ENCODE data around the gene MIOS. TPM values are rescaled to one million over a fixed set of nuclear protein-coding genes. Genes with fewer than 3 reads are reported as not detected.

The MIOS gene
- total and polyA plus RNA-seq, 10 donors, result 18.0 to 104 (median 45.3) TPM

DNA sequence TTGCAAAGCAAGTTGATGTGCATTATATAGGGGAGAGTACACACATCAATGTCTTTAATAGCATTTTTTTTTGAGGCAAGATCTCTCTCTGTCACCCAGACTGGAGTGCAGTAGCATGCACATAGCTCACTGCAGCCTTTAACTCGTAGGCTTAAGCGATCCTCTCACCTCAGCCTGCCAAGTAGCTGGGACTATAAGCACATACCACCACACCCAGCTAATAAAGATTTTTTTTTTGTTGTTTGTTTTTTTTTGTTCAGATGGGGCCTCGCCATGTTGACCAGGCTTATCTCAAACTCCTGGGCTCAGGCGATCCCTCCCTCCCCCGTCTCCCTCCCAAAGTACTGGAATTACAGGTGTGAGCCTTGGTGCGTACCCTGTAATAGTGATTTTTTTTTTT, 75.4 kb downstream of the MIOS start:
- no peak for DNase-seq
- intact Hi-C loops (cut with DNase I; ENCODE audit: low total_unique reads), result no loop called here

DNA sequence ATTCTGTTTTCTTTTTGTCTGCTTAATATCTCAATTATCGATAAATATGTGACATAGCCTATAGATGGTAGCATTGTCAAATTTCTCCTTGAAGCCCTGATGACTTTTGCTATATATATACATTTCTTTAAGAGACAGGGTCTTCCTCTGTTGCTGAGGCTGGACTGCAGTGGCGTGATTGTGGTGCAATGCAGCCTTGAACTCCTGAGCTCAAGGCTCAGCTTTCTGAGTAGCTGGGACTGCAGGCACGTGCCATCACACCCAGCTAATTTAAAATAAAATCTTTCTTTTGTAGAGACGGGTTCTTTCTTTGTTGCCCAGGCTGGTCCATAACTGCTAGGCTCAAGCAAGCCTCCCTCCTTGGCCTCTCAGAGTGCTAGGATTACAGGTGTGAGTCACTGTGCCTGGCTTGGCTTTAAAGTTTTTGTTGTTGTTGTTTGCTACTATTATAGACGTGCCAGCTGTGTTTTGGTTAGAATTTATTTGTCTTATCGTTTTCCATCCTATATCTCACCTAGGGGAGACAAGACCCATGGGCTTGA, 80.9 kb downstream of the MIOS start:
- H3K27me3 ChIP-seq (replicated peaks in 1 of 7), result no peaks in the 10 kb centered on the region
- 72 to 92% (median 80%) methylated on average over 5 to 6 of the region's 6 CpGs for WGBS, 5 donors
- intact Hi-C loops (cut with DNase I; ENCODE audit: low total_unique reads), result no loop called here

More for the DNA sequence above, 75.4 kb downstream of the MIOS start:
- Histone ChIP-seq H3K36me3 (peaks cover 0 to 22% (median under 1%) of the 10 kb centered on the region in 6 donors), H3K27ac (no peak overlapping the region), H3K9me3 (peaks cover 0 to 8% (median 0%) of the 10 kb centered on the region in 8 donors), H3K27me3 (replicated peaks in 1 of 7) (no peaks in the 10 kb centered on the region), H3K4me3 (peak overlapping the region in 3 of 8 donors; percentile 74 to 89 (median 88)), H3K4me1 (peaks cover 10 to 44% (median 28%) of the 10 kb centered on the region in 6 donors)
- WGBS, 5 donors, result 93 to 95% (median 95%) methylated on average over 6 of the region's 6 CpGs
- no peak for TF ChIP-seq POLR2AphosphoS5 (IDR thresholded peaks at IDR 0.05)
- TF ChIP-seq, protein P1, sequence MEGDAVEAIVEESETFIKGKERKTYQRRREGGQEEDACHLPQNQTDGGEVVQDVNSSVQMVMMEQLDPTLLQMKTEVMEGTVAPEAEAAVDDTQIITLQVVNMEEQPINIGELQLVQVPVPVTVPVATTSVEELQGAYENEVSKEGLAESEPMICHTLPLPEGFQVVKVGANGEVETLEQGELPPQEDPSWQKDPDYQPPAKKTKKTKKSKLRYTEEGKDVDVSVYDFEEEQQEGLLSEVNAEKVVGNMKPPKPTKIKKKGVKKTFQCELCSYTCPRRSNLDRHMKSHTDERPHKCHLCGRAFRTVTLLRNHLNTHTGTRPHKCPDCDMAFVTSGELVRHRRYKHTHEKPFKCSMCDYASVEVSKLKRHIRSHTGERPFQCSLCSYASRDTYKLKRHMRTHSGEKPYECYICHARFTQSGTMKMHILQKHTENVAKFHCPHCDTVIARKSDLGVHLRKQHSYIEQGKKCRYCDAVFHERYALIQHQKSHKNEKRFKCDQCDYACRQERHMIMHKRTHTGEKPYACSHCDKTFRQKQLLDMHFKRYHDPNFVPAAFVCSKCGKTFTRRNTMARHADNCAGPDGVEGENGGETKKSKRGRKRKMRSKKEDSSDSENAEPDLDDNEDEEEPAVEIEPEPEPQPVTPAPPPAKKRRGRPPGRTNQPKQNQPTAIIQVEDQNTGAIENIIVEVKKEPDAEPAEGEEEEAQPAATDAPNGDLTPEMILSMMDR (IDR thresholded peaks at IDR 0.05 in 8 of 11, conservative IDR thresholded peaks at IDR 0.05 in 3 of 11), result no peak
- no peak for TF ChIP-seq POLR2A (IDR thresholded peaks at IDR 0.05)

DNA sequence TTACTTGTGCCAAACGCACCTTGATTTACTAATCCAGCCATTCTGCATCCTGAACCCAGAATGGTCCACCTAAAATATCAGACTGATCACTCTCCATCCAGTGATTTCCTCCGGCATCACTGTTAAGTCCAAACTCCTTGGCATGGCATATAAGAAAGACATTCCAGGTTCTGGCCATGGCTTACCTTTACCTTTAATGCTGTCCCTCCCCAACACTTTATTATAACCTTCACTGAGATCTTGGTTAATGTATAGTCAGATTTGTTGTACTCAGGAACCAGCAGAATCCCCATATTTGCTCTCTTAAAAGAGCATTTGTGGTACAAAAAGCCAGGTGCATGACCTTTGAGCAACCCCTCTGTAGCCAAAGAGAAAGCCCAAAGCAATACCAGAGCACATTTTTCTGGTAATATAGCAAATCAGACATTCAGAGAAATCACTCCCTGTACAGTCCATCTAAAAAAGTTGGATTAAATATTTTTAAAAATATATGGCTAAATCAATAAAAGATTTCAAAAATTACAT, 84.1 kb downstream of the MIOS start:
- H3K27me3 ChIP-seq (replicated peaks in 1 of 7), result no peaks in the 10 kb centered on the region
- TF ChIP-seq POLR2A (IDR thresholded peaks at IDR 0.05) (no peak), POLR2AphosphoS5 (IDR thresholded peaks at IDR 0.05) (no peak)
- TF ChIP-seq, protein P1 (IDR thresholded peaks at IDR 0.05 in 8 of 11, conservative IDR thresholded peaks at IDR 0.05 in 3 of 11), result no peak
- H3K36me3 ChIP-seq, result peaks cover 0 to 3% (median 0%) of the 10 kb centered on the region in 6 donors
- no peak overlapping the region for H3K27ac ChIP-seq
- no peak overlapping the region for H3K4me3 ChIP-seq
- peaks cover 0 to 22% (median 0%) of the 10 kb centered on the region in 6 donors for H3K4me1 ChIP-seq
- intact Hi-C loops (cut with DNase I; ENCODE audit: low total_unique reads), result no loop called here
- no peak for DNase-seq
- WGBS, 5 donors, result 94 to 100% (median 97%) methylated on average over 2 of the region's 2 CpGs
- peaks cover 0 to 8% (median 0%) of the 10 kb centered on the region in 8 donors for H3K9me3 ChIP-seq

More for the DNA sequence above, 80.9 kb downstream of the MIOS start:
- peaks cover 0 to 11% (median 0%) of the 10 kb centered on the region in 6 donors for H3K36me3 ChIP-seq
- H3K4me3 ChIP-seq, result no peak overlapping the region
- TF ChIP-seq POLR2A (IDR thresholded peaks at IDR 0.05) (no peak), POLR2AphosphoS5 (IDR thresholded peaks at IDR 0.05) (no peak)
- TF ChIP-seq, protein P1 (IDR thresholded peaks at IDR 0.05 in 8 of 11, conservative IDR thresholded peaks at IDR 0.05 in 3 of 11), result no peak
- H3K4me1 ChIP-seq, result peaks cover 0 to 15% (median 1%) of the 10 kb centered on the region in 6 donors
- H3K27ac ChIP-seq, result no peak overlapping the region
- H3K9me3 ChIP-seq, result peaks cover 0 to 8% (median 0%) of the 10 kb centered on the region in 8 donors
- DNase-seq, result no peak

DNA sequence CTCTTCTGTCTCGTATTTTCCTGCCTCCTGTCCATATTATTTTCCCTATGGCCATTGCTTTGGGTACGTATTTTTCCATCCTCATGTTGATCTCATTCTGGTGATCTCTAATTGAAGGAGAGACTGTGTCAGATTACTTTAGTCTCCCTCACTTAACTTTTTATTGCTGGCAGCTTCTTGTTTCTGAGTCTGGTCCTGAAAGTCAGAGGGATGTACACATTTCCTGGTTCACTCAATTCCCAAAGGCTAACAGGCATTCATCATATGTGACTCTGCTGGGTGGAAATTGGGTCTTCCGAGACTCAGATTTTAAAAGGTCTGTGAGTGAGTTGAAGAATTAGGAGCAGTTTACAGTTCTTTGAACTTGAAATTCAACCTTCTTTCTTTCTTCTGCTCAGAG, 84.8 kb downstream of the MIOS start:
- 59 to 93% (median 80%) methylated on average over 3 of the region's 3 CpGs for WGBS, 5 donors
- intact Hi-C loops (cut with DNase I; ENCODE audit: low total_unique reads), result no loop called here

More for the DNA sequence above, 84.8 kb downstream of the MIOS start:
- H3K27me3 ChIP-seq (replicated peaks in 1 of 7), result no peaks in the 10 kb centered on the region
- H3K36me3 ChIP-seq, result peaks cover 0 to 8% (median 0%) of the 10 kb centered on the region in 6 donors
- TF ChIP-seq POLR2AphosphoS5 (IDR thresholded peaks at IDR 0.05) (no peak), POLR2A (IDR thresholded peaks at IDR 0.05) (no peak)
- TF ChIP-seq, protein P1 (IDR thresholded peaks at IDR 0.05 in 8 of 11, conservative IDR thresholded peaks at IDR 0.05 in 3 of 11), result no peak
- peaks cover 0 to 6% (median 0%) of the 10 kb centered on the region in 8 donors for H3K9me3 ChIP-seq
- peaks cover 0 to 22% (median 0%) of the 10 kb centered on the region in 6 donors for H3K4me1 ChIP-seq
- H3K27ac ChIP-seq, result no peak overlapping the region
- H3K4me3 ChIP-seq, result no peak overlapping the region
- DNase-seq, result no peak
